Mucosa of stomach (tissue), 1 donor: ENCODE data around the gene SPATA33.
"Not testable (repeated sequence)": the region's sequence is repeated elsewhere in the genome, so short reads cannot be mapped to it uniquely, and the experiment has no call there.

Experiments
- H3K27me3 ChIP-seq: one replicate; pipeline ENCODE4 v1.7.0; 2013; ENCODE audit warnings: mild to moderate bottlenecking, low read length; ENCODE audit not compliant: control insufficient read depth, insufficient read depth
- H3K36me3 ChIP-seq: one replicate; pipeline ENCODE4 v1.7.0; 2013; ENCODE audit warnings: low read length; ENCODE audit not compliant: control insufficient read depth, insufficient read depth
- H3K4me1 ChIP-seq: one replicate; pipeline ENCODE4 v1.7.0; 2013; ENCODE audit warnings: mild to moderate bottlenecking, low read length; ENCODE audit not compliant: control insufficient read depth, insufficient read depth
- H3K4me3 ChIP-seq: one replicate; pipeline ENCODE4 v1.7.0; 2013; ENCODE audit warnings: low read length
- H3K9ac ChIP-seq: one replicate; pipeline ENCODE4 v1.7.0; 2013; ENCODE audit warnings: mild to moderate bottlenecking, low read length, moderate library complexity
- H3K9me3 ChIP-seq: one replicate; pipeline ENCODE4 v1.7.0; 2013; ENCODE audit warnings: mild to moderate bottlenecking, low read length, moderate library complexity; ENCODE audit not compliant: control insufficient read depth
- donor health status: Pancreatic carcinoma.

SPATA33 gene

GRCh38 chr16:89699629-89700099 is 42.0 kb downstream of the SPATA33 start:
- H3K27me3 ChIP-seq, H3K36me3 ChIP-seq, H3K9ac ChIP-seq, H3K9me3 ChIP-seq, H3K4me3 ChIP-seq: not testable (repeated sequence)
- H3K4me1 ChIP-seq: peaks cover 19% of the 10 kb centered on the region

- Histone ChIP-seq H3K27me3 (no peaks in the 10 kb centered on the region), H3K4me3 (peak overlapping the region; percentile 74), H3K9ac (peak overlapping the region; percentile 70), H3K36me3 (peaks cover 7% of the 10 kb centered on the region), H3K4me1 (peaks cover 19% of the 10 kb centered on the region), H3K9me3 (no peaks in the 10 kb centered on the region)
Measured at GRCh38 chr16:89700100-89700648, 42.5 kb downstream of the SPATA33 start.

GRCh38 chr16:89700649-89701424 is 43.2 kb downstream of the SPATA33 start:
- Histone ChIP-seq H3K9me3 (no peaks in the 10 kb centered on the region), H3K27me3 (no peaks in the 10 kb centered on the region), H3K36me3 (peaks cover 2% of the 10 kb centered on the region), H3K9ac (peak overlapping the region; percentile 70), H3K4me1 (peaks cover 19% of the 10 kb centered on the region), H3K4me3 (peak overlapping the region; percentile 74)

GRCh38 chr16:89701425-89702406 is 44.1 kb downstream of the SPATA33 start, which contains the start of gene SPATA2L:
TSS of gene SPATA2L (minus strand) at chr16:89701705. CDS start at chr16:89701232, 473 bp downstream.
- no peaks in the 10 kb centered on the region for H3K9me3 ChIP-seq
- H3K4me1 ChIP-seq: peaks cover 19% of the 10 kb centered on the region
- no peaks in the 10 kb centered on the region for H3K27me3 ChIP-seq
- peak within 1 kb of the TSS; percentile 74 for H3K4me3 ChIP-seq
- no peaks in the 10 kb centered on the region for H3K36me3 ChIP-seq
- peak within 1 kb of the TSS; percentile 70 for H3K9ac ChIP-seq

GRCh38 chr16:89704281-89704680 is 46.6 kb downstream of the SPATA33 start:
- Histone ChIP-seq H3K9me3 (no peaks in the 10 kb centered on the region), H3K27me3 (no peaks in the 10 kb centered on the region), H3K9ac (no peak overlapping the region), H3K36me3 (no peaks in the 10 kb centered on the region), H3K4me1 (peaks cover 22% of the 10 kb centered on the region), H3K4me3 (no peak overlapping the region)

GRCh38 chr16:89705006-89705405 is 47.4 kb downstream of the SPATA33 start:
- Histone ChIP-seq H3K4me3 (no peak overlapping the region), H3K36me3 (no peaks in the 10 kb centered on the region), H3K4me1 (peaks cover 16% of the 10 kb centered on the region), H3K27me3 (no peaks in the 10 kb centered on the region), H3K9me3 (no peaks in the 10 kb centered on the region), H3K9ac (no peak overlapping the region)

- Histone ChIP-seq H3K9ac (no peak overlapping the region), H3K4me3 (no peak overlapping the region), H3K27me3 (no peaks in the 10 kb centered on the region), H3K36me3 (no peaks in the 10 kb centered on the region), H3K9me3 (no peaks in the 10 kb centered on the region), H3K4me1 (peaks cover 7% of the 10 kb centered on the region)
Measured at GRCh38 chr16:89706518-89707260, 49.1 kb downstream of the SPATA33 start.

GRCh38 chr16:89707695-89708094 is 50.1 kb downstream of the SPATA33 start:
- H3K9ac ChIP-seq: no peak overlapping the region
- H3K4me3 ChIP-seq: no peak overlapping the region
- no peaks in the 10 kb centered on the region for H3K36me3 ChIP-seq
- H3K4me1 ChIP-seq: peaks cover 3% of the 10 kb centered on the region
- no peaks in the 10 kb centered on the region for H3K27me3 ChIP-seq
- H3K9me3 ChIP-seq: no peaks in the 10 kb centered on the region

GRCh38 chr16:89708481-89708931 is 50.9 kb downstream of the SPATA33 start:
- H3K27me3 ChIP-seq: no peaks in the 10 kb centered on the region
- no peaks in the 10 kb centered on the region for H3K9me3 ChIP-seq
- no peak overlapping the region for H3K4me3 ChIP-seq
- no peaks in the 10 kb centered on the region for H3K36me3 ChIP-seq
- H3K9ac ChIP-seq: no peak overlapping the region
- H3K4me1 ChIP-seq: peaks cover 3% of the 10 kb centered on the region

- Histone ChIP-seq H3K36me3 (no peaks in the 10 kb centered on the region), H3K4me1 (peaks cover 3% of the 10 kb centered on the region), H3K9ac (no peak overlapping the region), H3K4me3 (no peak overlapping the region), H3K27me3 (no peaks in the 10 kb centered on the region), H3K9me3 (no peaks in the 10 kb centered on the region)
Measured at GRCh38 chr16:89709166-89709565, 51.5 kb downstream of the SPATA33 start.

- no peaks in the 10 kb centered on the region for H3K27me3 ChIP-seq
- H3K36me3 ChIP-seq: no peaks in the 10 kb centered on the region
- no peak overlapping the region for H3K9ac ChIP-seq
- no peak overlapping the region for H3K4me3 ChIP-seq
- H3K9me3 ChIP-seq: no peaks in the 10 kb centered on the region
- H3K4me1 ChIP-seq: peaks cover 3% of the 10 kb centered on the region
Measured at GRCh38 chr16:89709716-89710432, 52.2 kb downstream of the SPATA33 start.
